Neural progenitor cell (in vitro differentiated cells): Measurements from ENCODE around the gene AFF1.

Experiments
- CTCF ChIP-seq: fragments of 200-600 bp; sonication (generic); IDR thresholded peaks from 2 replicates; pipeline ENCODE4 v1.5.1; 2017; ENCODE audit warnings: antibody characterized with exemption, mild to moderate bottlenecking
- EZH2phosphoT487 ChIP-seq: fragments of 200-600 bp; sonication (generic); IDR thresholded peaks from 2 replicates; pipeline ENCODE4 v1.6.1; 2017; ENCODE audit warnings: antibody characterized with exemption

GRCh38 chr4:86924811-86925210 lies 10.0 kb upstream of the AFF1 start:
- TF ChIP-seq CTCF (no peak), EZH2phosphoT487 (no peak)
